ENCODE measurements around the gene CACUL1.
A peak's percentile ranks its signal among the peaks of the same experiment; 100 is the strongest.

CACUL1 gene

DNA sequence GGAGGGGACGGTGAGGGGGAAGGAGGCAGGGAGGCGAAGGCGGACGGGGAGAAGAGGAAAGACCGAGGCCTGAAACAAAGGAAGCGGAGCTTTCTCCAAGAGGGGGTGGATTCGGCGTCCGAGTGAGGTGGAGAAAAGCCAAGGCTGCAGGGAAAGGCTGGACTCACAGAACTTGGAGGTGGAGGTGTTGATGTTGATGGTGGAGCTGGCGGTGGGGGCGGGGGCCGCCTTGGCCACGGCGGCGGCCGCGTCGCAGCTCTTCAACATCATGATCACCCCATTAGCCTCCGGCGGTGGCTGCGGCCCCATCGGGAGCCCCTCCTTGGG lies 578 bp downstream of the CACUL1 start:
- peak; percentile 21 for ATAC-seq
- TF ChIP-seq, protein P1, sequence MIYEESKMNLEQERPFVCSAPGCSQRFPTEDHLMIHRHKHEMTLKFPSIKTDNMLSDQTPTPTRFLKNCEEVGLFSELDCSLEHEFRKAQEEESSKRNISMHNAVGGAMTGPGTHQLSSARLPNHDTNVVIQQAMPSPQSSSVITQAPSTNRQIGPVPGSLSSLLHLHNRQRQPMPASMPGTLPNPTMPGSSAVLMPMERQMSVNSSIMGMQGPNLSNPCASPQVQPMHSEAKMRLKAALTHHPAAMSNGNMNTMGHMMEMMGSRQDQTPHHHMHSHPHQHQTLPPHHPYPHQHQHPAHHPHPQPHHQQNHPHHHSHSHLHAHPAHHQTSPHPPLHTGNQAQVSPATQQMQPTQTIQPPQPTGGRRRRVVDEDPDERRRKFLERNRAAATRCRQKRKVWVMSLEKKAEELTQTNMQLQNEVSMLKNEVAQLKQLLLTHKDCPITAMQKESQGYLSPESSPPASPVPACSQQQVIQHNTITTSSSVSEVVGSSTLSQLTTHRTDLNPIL (CRISPR knock-in tag; IDR thresholded peaks at IDR 0.05; ENCODE audit: low read depth): no peak
- TF ChIP-seq ZFP30 (CRISPR knock-in tag; IDR thresholded peaks at IDR 0.05) (no peak), CSRNP3 (CRISPR knock-in tag; IDR thresholded peaks at IDR 0.05) (no peak), RARB (CRISPR knock-in tag; IDR thresholded peaks at IDR 0.05) (no peak), PPARA (CRISPR knock-in tag; IDR thresholded peaks at IDR 0.05; ENCODE audit: borderline replicate concordance) (no peak), ESRRG (CRISPR knock-in tag; IDR thresholded peaks at IDR 0.05) (no peak), ZNF70 (CRISPR knock-in tag; IDR thresholded peaks at IDR 0.05) (no peak), ZNF565 (CRISPR knock-in tag; conservative IDR thresholded peaks at IDR 0.05; ENCODE audit: low read depth) (no peak), CSDC2 (CRISPR knock-in tag; IDR thresholded peaks at IDR 0.05) (no peak), ZNF8 (CRISPR knock-in tag; IDR thresholded peaks at IDR 0.05) (no peak), SNAI2 (CRISPR knock-in tag; IDR thresholded peaks at IDR 0.05) (no peak), OSR1 (CRISPR knock-in tag; IDR thresholded peaks at IDR 0.05) (no peak), ISL1 (CRISPR knock-in tag; IDR thresholded peaks at IDR 0.05) (no peak), GLIS3 (CRISPR knock-in tag; IDR thresholded peaks at IDR 0.05) (no peak), TCF4 (CRISPR knock-in tag; IDR thresholded peaks at IDR 0.05; ENCODE audit: borderline replicate concordance) (no peak)
- TF ChIP-seq, protein P2, sequence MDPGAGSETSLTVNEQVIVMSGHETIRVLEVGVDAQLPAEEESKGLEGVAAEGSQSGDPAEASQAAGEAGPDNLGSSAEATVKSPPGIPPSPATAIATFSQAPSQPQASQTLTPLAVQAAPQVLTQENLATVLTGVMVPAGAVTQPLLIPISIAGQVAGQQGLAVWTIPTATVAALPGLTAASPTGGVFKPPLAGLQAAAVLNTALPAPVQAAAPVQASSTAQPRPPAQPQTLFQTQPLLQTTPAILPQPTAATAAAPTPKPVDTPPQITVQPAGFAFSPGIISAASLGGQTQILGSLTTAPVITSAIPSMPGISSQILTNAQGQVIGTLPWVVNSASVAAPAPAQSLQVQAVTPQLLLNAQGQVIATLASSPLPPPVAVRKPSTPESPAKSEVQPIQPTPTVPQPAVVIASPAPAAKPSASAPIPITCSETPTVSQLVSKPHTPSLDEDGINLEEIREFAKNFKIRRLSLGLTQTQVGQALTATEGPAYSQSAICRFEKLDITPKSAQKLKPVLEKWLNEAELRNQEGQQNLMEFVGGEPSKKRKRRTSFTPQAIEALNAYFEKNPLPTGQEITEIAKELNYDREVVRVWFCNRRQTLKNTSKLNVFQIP (CRISPR knock-in tag; IDR thresholded peaks at IDR 0.05; ENCODE audit: borderline replicate concordance, low read depth): no peak
- TF ChIP-seq, protein P3, sequence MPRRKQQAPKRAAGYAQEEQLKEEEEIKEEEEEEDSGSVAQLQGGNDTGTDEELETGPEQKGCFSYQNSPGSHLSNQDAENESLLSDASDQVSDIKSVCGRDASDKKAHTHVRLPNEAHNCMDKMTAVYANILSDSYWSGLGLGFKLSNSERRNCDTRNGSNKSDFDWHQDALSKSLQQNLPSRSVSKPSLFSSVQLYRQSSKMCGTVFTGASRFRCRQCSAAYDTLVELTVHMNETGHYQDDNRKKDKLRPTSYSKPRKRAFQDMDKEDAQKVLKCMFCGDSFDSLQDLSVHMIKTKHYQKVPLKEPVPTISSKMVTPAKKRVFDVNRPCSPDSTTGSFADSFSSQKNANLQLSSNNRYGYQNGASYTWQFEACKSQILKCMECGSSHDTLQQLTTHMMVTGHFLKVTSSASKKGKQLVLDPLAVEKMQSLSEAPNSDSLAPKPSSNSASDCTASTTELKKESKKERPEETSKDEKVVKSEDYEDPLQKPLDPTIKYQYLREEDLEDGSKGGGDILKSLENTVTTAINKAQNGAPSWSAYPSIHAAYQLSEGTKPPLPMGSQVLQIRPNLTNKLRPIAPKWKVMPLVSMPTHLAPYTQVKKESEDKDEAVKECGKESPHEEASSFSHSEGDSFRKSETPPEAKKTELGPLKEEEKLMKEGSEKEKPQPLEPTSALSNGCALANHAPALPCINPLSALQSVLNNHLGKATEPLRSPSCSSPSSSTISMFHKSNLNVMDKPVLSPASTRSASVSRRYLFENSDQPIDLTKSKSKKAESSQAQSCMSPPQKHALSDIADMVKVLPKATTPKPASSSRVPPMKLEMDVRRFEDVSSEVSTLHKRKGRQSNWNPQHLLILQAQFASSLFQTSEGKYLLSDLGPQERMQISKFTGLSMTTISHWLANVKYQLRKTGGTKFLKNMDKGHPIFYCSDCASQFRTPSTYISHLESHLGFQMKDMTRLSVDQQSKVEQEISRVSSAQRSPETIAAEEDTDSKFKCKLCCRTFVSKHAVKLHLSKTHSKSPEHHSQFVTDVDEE (CRISPR knock-in tag; IDR thresholded peaks at IDR 0.05): no peak

- peak; percentile 52 for ATAC-seq
- no peak for TF ChIP-seq ZFP30 (CRISPR knock-in tag; IDR thresholded peaks at IDR 0.05)
- no peak for TF ChIP-seq ZFP3 (CRISPR knock-in tag; IDR thresholded peaks at IDR 0.05)
- no peak for TF ChIP-seq SNAI2 (CRISPR knock-in tag; IDR thresholded peaks at IDR 0.05)
- TF ChIP-seq CSDC2 (CRISPR knock-in tag; IDR thresholded peaks at IDR 0.05): no peak
- TF ChIP-seq, protein P3 (CRISPR knock-in tag; IDR thresholded peaks at IDR 0.05): no peak
- no peak for TF ChIP-seq TOX (CRISPR knock-in tag; IDR thresholded peaks at IDR 0.05; ENCODE audit: borderline replicate concordance)
- no peak for TF ChIP-seq ESRRG (CRISPR knock-in tag; IDR thresholded peaks at IDR 0.05)
- TF ChIP-seq GLIS3 (CRISPR knock-in tag; IDR thresholded peaks at IDR 0.05): no peak
- no peak for TF ChIP-seq TCF4 (CRISPR knock-in tag; IDR thresholded peaks at IDR 0.05; ENCODE audit: borderline replicate concordance)
- TF ChIP-seq, protein P1 (CRISPR knock-in tag; IDR thresholded peaks at IDR 0.05; ENCODE audit: low read depth): no peak
- TF ChIP-seq, protein P4, sequence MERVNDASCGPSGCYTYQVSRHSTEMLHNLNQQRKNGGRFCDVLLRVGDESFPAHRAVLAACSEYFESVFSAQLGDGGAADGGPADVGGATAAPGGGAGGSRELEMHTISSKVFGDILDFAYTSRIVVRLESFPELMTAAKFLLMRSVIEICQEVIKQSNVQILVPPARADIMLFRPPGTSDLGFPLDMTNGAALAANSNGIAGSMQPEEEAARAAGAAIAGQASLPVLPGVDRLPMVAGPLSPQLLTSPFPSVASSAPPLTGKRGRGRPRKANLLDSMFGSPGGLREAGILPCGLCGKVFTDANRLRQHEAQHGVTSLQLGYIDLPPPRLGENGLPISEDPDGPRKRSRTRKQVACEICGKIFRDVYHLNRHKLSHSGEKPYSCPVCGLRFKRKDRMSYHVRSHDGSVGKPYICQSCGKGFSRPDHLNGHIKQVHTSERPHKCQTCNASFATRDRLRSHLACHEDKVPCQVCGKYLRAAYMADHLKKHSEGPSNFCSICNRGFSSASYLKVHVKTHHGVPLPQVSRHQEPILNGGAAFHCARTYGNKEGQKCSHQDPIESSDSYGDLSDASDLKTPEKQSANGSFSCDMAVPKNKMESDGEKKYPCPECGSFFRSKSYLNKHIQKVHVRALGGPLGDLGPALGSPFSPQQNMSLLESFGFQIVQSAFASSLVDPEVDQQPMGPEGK (CRISPR knock-in tag; IDR thresholded peaks at IDR 0.05; ENCODE audit: borderline replicate concordance): no peak
- no peak for TF ChIP-seq ZNF565 (CRISPR knock-in tag; conservative IDR thresholded peaks at IDR 0.05; ENCODE audit: low read depth)
- no peak for TF ChIP-seq PPARA (CRISPR knock-in tag; IDR thresholded peaks at IDR 0.05; ENCODE audit: borderline replicate concordance)
- no peak for TF ChIP-seq CSRNP3 (CRISPR knock-in tag; IDR thresholded peaks at IDR 0.05)
- no peak for TF ChIP-seq BACH2 (CRISPR knock-in tag; IDR thresholded peaks at IDR 0.05; ENCODE audit: borderline replicate concordance)
- no peak for TF ChIP-seq ISL1 (CRISPR knock-in tag; IDR thresholded peaks at IDR 0.05)
- TF ChIP-seq OSR1 (CRISPR knock-in tag; IDR thresholded peaks at IDR 0.05): no peak
- no peak for TF ChIP-seq ARNTL (CRISPR knock-in tag; IDR thresholded peaks at IDR 0.05; ENCODE audit: borderline replicate concordance, low read depth)
Observed at GRCh38 chr10:118753331-118754228, 1.2 kb downstream of the CACUL1 start.
